Stimulated activated CD4-positive, alpha-beta T cell treated with anti-CD3 and anti-CD28 coated beads, Interleukin-2, amount 100 ng/mL, for 48 hours (primary cell): ENCODE data around the gene SENP5.
A peak's percentile ranks its signal among the peaks of the same experiment; 100 is the strongest.

Experiments
- DNase-seq, 2 donors: peaks; one replicate each; pipeline ENCODE4 v3.0.0-alpha.2; 2020

SENP5 gene

GRCh38 chr3:196886144-196886543 is 18.4 kb downstream of the SENP5 start:
- DNase-seq: peak in 1 of 2 donors; percentile 7

DNA sequence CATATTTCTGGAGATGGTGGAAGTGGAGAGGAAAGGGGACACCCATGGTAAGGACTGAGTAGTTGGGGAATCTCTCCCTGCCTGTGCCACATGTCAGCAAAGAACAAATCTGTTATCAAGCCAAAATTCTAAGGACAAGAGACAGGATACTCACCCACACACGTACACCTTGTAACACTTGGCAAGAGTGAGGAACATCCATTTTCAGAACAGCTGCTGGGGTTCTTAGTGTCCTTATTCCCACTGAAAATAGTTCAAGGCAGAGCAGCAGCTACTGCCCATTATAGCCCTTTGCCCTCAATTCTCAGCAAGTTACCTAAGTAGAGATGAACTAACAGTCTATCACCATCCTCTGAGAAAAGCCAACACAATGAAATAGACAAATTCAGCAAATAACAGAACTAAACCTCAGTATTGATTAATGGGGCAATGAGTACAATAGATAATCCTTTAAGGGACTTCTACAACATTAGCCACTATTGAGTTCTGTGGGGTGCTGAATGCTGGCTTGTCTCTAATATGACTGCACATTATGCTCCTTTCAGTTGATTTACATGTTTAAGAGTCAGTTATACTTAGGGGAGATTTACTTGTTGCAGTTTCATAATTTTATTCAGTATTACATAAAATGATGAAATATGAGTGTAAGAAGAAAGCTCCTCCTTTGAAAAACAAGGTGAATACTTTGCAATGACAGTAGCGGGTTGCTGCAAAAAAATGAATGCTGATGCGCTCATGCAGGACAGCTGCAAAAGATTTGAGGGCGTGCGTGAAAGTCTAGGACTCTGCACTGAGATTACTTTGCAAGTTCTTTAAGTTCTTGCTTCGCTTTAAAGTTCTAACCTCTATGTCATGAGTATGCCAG is 22.4 kb downstream of the SENP5 start:
- no peak for DNase-seq

GRCh38 chr3:196894557-196895295 is 27.0 kb downstream of the SENP5 start:
- no peak for DNase-seq

- no peak for DNase-seq
Measured at GRCh38 chr3:196896229-196896628, 28.5 kb downstream of the SENP5 start.

- no peak for DNase-seq
Measured at GRCh38 chr3:196901768-196902167, 34.0 kb downstream of the SENP5 start.

DNA sequence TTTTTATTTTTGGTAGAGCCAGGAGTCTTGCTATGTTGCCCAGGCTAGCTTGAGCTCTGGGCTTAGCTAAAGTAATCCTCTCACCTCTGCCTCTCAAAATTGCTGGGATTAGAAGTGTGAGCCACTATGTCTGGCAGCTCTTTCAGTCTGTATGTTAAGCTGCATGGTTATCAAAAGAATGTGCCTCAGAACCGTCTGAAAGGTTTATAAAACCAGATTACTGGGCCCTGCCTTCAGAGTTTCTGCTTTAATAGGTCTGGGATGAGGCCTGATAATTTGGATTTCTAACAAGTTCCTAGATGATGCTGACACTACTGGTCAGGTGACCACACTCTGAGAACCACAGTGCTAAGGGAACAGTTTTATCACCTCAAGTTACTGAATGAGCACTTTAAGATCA is 34.6 kb downstream of the SENP5 start:
- no peak for DNase-seq

- DNase-seq: no peak
Measured at GRCh38 chr3:196903740-196904139, 36.0 kb downstream of the SENP5 start.

GRCh38 chr3:196914866-196915265 is 47.1 kb downstream of the SENP5 start:
- no peak for DNase-seq

DNA sequence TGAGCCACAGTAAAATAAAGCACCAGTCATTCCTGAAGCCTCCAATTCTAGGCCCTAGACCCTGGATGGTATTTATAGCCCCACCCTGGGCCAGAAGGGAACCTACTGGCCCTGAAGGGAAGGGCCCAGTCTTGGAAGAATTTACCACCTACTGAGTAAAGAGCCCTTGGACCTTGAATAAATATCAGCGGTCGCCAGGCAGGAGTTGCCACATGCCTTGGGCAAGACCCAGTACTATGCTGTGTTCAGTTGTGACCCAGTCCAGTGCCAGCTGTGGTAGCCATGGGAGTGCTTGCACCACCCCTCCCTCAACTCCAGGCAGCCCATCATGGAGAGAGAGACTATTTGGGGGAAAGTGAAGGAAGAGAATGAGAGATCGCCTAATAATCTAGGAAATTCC is 47.7 kb downstream of the SENP5 start:
- no peak for DNase-seq

GRCh38 chr3:196916221-196916620 is 48.5 kb downstream of the SENP5 start:
- DNase-seq: no peak

DNA sequence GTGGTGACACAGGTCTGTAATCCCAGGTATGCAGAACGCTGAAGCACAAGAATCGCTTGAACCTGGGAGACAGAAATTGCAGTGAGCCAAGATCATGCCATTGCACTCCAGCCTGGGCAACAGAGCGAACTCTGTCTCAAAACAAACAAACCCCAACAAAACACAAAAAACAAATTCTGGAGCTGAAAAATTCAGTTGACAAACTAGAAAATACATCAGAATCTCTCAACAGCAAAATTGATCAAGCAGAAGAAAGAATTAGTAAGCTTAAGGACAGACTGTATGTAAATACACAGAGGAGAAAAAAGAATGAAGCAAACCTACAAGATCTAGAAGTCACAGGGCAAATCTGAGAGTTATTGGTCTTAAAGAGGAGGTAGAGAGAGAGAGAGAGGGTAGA is 49.3 kb downstream of the SENP5 start:
- DNase-seq: no peak

GRCh38 chr3:196918968-196919367 is 51.2 kb downstream of the SENP5 start:
- DNase-seq: no peak

- DNase-seq: no peak
Measured at GRCh38 chr3:196920733-196921132, 53.0 kb downstream of the SENP5 start.

DNA sequence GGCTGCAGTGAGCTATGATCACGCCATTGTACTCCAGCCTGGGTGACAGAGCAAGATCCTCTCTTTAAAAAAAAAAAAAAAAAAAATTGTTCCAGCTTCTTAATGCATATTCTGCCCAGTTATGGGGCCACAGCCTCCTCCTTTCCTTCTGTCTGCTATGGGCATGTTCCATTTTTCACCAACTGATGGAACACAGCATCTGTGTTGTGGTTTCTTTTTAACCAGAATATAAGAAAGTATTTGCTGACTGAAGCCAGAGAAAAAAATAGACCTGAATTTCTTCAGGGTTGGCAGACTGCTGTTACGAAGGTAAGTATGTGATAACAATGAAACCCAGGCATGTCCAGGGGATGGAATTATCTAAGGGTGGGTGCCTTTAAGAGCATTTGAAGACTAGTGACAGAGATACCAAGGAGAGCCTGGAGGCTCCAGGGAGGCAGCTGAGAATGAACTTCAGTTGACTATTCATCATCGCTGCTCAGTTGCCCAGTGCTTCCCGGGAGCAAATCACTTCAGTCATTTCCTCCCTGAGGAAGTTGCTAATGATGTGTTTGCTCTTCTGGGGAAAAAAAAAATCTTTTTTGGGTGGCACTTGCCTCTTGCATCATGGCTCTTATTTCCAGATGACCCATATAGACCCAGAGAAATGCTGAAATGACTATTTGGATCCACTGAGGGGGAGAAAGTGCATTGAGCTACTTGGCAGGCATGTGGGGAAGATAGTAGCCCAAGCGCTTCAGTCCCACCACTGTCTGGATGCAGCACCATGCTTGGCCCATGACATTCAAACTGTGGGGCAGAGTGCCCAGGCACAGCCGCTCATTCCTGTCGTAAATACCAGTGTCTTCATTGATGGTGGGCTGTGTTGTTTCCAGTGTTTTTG is 60.1 kb downstream of the SENP5 start:
- DNase-seq: no peak

DNA sequence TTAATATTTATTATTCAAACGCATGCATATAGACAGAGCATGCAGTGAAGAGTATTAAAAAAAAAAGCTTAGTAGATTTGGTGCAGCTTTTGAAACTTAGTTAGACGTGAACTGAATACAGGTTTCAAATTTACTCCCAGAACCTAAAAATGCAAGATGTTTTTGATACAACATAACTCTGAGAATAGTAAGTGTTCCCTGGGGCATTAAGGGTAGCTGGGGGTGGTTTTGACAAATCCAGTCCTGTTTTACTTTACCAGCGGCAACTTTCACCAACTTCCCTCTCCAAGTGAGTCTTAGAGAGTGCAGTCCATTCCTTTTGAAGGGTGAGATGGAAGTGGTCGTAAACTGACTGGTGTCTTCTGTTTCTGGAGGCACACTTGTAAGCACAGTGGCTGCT is 63.4 kb downstream of the SENP5 start:
- DNase-seq: no peak

- no peak for DNase-seq
Measured at GRCh38 chr3:196931828-196932587, 64.3 kb downstream of the SENP5 start.

GRCh38 chr3:196932600-196932999 is 64.9 kb downstream of the SENP5 start:
- DNase-seq: no peak

DNA sequence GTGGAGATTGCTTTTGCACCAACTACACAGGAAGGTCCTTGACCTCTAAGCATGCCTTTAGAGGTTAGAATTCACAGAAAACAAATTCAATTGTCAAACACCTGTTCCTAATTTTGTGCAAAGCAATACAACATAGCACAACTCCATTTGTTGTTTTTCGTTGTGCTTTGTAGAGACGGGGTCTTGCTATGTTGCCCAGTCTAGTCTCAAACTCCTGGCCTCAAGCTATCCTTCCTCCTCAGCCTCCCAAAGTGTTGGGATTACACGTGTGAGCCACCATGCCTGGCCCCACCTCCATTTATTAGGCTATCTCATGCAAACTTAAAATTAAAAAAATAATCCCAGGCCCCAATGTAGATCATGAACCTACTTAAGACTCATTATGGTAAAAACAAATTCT is 68.6 kb downstream of the SENP5 start:
- no peak for DNase-seq

- DNase-seq: no peak
Measured at GRCh38 chr3:196938124-196938523, 70.4 kb downstream of the SENP5 start.

DNA sequence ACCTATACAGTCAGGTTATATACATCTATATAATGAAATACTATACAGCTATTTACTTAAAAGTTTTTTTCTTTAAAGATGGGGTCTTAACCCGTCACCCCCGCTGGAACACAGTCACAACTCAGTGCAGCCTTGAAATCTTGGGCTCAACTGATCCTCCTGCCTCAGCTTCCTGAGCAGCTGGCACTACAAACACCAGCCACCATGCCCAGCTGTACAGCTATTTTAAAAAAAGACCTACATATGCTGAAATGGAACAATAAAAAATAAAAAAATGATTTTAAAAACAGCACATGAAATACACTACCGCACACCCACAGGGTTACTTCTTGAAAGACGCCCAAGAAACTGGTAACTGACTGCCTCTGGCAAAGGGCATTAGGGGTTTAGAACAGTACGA is 70.9 kb downstream of the SENP5 start:
- no peak for DNase-seq

DNA sequence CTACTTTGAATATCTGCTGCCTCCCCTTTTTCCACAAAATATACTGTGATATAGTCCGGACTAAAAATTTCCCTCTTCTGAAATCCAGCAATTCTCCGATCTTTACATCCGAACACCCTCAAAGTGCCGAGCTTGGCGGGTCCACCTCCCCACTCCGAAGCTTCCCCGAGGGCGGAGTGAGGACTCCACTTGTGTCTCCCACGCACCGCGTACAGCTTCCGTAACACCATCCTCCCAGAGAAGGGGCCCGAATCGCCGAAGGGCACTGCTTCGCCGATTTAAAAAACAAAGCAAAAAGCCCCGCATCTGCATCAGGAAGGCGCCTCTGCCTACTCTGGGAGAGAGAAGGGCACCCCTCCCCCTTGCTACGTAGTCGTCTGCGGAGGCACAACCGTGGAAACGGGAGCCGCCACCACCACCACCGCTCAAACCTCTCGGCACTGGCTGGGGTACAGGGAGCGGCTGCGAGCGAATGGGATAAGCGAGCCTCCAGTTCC is 74.1 kb downstream of the SENP5 start:
- DNase-seq: peak; percentile 52 to 56

- DNase-seq: peak; percentile 100
Measured at GRCh38 chr3:196942226-196942914, 74.7 kb downstream of the SENP5 start, which contains the start of gene NCBP2. TSS of gene NCBP2 (minus strand) at chr3:196942528. CDS start at chr3:196942503, 25 bp downstream.
